Measurements from ENCODE around the gene COL13A1. TPM values are rescaled to one million over a fixed set of nuclear protein-coding genes. Genes with fewer than 3 reads are reported as not detected.

COL13A1 gene
- total RNA-seq, 2 donors from 2014 or later = not detected

- Mint-ChIP-seq H3K9me3 (no peaks in the 10 kb centered on the region), H3K27ac (no peak overlapping the region), H3K36me3 (no peaks in the 10 kb centered on the region)
- DNase-seq (ENCODE audit: low spot score in 2 of 2) (peak in 1 of 2 donors; percentile 20), ATAC-seq (no peak)
Measured at GRCh38 chr10:69952069-69952800, 150.5 kb downstream of the COL13A1 start.

DNA sequence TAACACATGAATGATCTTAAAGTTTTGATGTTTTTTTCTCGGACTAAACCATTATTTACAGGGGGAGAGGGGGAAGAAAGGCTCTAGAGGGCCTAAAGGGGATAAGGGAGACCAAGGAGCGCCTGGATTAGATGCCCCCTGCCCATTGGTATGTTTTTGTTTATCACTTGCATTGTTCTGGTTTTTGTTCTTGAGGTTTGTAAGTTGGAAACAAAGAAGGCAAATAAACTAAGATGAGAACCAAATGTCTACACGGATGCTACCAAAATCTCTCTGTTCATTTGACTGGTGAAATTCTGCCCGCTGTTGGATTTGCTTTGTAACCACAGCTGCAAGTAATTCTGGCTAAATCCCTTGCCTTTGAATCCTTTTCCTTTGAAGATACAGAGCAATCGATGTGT lies 151.1 kb downstream of the COL13A1 start:
- H3K9me3 Mint-ChIP-seq = no peaks in the 10 kb centered on the region
- H3K36me3 Mint-ChIP-seq = no peaks in the 10 kb centered on the region
- DNase-seq (ENCODE audit: low spot score in 2 of 2) = no peak
- ATAC-seq = no peak
- no peak overlapping the region for H3K27ac Mint-ChIP-seq

- Mint-ChIP-seq H3K27ac (no peak overlapping the region), H3K9me3 (no peaks in the 10 kb centered on the region), H3K36me3 (no peaks in the 10 kb centered on the region)
- ATAC-seq (no peak), DNase-seq (ENCODE audit: low spot score in 2 of 2) (peak in 1 of 2 donors; percentile 42)
Measured at GRCh38 chr10:69953851-69954250, 152.1 kb downstream of the COL13A1 start.

DNA sequence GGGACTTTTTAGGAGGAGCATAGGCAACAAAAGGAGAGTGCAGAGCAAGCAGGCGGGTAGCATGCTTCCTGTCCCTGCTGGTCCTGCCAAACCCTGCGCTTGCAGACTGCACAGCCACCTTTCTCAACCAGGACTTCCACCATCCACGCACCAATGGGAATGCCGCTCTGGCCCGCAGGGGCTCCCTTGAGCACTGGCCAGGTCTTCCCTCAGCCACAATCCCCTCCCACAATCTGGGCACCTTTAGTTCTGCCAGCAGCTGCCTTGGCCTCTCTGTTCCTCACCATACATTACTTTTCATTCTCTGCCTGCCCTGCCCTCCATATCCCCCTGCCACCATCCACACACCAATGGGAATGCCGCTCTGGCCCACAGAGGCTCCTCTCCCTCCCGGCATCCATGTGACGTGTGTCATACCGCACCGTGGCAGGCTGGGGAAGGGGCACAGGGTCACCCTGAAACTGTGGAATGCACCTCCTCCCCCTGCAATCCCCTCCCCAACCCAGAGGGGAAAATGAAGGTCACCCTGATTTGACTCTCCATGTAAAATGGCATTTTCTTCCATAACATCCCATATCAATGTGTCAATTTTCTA lies 153.6 kb downstream of the COL13A1 start:
- Mint-ChIP-seq H3K9me3 (no peaks in the 10 kb centered on the region), H3K36me3 (no peaks in the 10 kb centered on the region), H3K27ac (no peak overlapping the region)
- peak in 1 of 2 donors; percentile 35 for DNase-seq (ENCODE audit: low spot score in 2 of 2)
- ATAC-seq = no peak

DNA sequence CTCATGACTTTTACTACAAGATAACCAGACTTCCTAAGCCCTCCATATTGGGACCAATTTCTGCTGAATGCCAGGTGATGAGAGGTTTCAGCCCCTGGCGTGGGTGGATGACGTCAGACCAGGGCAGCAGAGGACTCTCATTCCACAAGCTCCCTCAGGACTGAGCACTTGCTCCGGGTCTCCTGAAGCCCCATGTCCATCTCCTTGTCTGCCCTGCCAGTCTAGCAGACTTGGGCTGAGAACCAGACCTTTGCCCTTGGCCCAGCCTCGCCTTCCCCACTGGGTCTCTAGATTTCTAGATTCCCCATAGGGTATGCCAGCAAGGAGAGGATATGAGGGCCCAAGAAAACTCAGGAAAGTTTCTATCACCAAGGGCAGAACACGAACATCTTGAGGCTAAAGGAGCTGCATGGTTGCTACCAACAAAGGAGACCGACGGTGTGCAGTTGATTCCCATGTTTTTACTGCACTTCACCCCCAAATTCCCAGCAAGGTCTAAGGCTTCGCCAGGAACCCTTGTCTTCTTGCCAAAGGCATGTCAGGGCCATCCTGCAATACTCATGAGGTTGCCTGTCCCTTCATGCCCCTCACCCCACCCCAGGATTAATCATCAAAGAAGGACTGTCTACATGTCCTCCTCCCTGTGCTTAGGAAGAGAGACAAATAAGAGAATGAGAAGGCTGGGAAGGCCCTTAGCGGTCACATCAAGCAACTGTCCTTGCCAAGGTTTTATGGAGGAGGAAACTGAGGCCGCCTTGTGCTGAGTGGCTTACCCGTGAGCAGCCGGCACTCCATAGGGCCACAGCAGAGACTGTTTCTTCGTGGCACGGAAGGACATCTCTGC lies 154.4 kb downstream of the COL13A1 start:
- Mint-ChIP-seq H3K36me3 (no peaks in the 10 kb centered on the region), H3K27ac (peak overlapping the region in 1 of 2 donors; percentile 39), H3K9me3 (no peaks in the 10 kb centered on the region)
- ATAC-seq = no peak
- DNase-seq (ENCODE audit: low spot score in 2 of 2) = peak in 1 of 2 donors; percentile 33

DNA sequence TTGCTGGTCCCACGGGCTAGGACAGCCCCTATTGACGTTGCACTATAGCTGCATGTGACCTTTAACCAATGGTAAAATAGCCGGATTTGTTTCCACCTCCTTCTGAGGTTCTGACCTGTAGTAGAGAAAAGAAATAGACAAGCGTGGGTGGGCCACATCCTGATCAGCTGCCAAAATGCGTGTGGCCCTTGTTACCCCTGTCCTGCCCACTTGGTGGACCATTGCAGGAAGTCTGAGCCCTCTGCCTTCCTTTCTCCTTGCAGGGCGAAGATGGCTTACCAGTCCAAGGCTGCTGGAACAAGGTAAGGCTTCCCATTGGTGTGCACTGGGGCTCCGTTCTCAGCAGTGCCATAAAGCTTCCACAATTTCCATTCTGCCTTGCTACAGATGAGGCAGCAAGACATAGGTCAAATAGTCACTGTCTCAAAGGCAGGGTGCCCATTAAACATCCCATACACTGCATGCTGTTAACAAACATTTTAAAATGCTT lies 155.1 kb downstream of the COL13A1 start:
- DNase-seq (ENCODE audit: low spot score in 2 of 2) (no peak), ATAC-seq (no peak)
- Mint-ChIP-seq H3K36me3 (no peaks in the 10 kb centered on the region), H3K9me3 (no peaks in the 10 kb centered on the region), H3K27ac (no peak overlapping the region)

- H3K36me3 Mint-ChIP-seq = no peaks in the 10 kb centered on the region
- no peaks in the 10 kb centered on the region for H3K9me3 Mint-ChIP-seq
- no peak overlapping the region for H3K27ac Mint-ChIP-seq
- no peak for ATAC-seq
- DNase-seq (ENCODE audit: low spot score in 2 of 2) = no peak
Measured at GRCh38 chr10:69957241-69957885, 155.7 kb downstream of the COL13A1 start.

GRCh38 chr10:69957886-69958555 lies 156.3 kb downstream of the COL13A1 start:
- ATAC-seq (peak; percentile 68 to 72), DNase-seq (ENCODE audit: low spot score in 2 of 2) (peak in 1 of 2 donors; percentile 14)
- no peak overlapping the region for H3K27ac Mint-ChIP-seq
- no peaks in the 10 kb centered on the region for H3K9me3 Mint-ChIP-seq
- H3K36me3 Mint-ChIP-seq = no peaks in the 10 kb centered on the region

- Mint-ChIP-seq H3K9me3 (no peaks in the 10 kb centered on the region), H3K27ac (no peak overlapping the region), H3K36me3 (no peaks in the 10 kb centered on the region)
- ATAC-seq = no peak
- no peak for DNase-seq (ENCODE audit: low spot score in 2 of 2)
Measured at GRCh38 chr10:69958556-69958902, 156.8 kb downstream of the COL13A1 start.

DNA sequence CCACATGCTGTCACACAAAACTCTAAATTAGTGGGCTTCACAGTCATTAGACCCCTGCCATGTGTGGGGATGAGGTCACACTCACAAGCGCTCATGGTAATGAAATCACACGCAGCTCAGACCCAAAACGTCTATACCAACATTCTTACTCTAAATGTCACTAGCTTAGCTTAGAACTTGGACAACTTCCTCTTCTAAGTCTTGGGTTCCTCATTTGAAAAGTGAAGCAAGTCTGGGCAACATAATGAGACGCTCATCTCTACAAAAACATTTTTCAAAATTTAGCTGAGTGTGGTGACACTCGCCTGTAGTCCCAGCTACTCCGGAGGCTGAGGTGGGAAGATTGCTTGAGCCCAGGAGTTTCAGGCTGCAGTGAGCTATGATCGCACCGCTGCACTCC lies 158.2 kb downstream of the COL13A1 start:
- Mint-ChIP-seq H3K9me3 (no peaks in the 10 kb centered on the region), H3K36me3 (no peaks in the 10 kb centered on the region), H3K27ac (no peak overlapping the region)
- DNase-seq (ENCODE audit: low spot score in 2 of 2) (no peak), ATAC-seq (no peak)

DNA sequence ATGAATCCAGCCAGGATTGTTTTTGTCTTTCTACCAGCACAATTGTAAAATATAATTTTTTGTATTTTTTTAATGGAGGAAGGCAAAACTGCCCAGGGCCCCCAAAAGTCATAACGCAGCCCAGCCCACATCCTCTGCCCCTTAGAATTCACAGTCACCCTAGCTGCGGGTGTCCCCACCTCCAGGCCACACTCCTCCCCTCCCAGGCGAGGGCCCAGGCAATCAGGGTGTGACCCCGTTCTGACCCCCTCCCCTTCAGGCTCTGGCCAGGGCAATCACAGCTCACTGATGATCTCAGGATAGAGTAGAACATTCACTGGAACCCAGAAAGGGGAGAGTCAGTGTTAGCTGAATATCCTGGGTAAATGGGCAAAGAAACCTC lies 158.9 kb downstream of the COL13A1 start:
- Mint-ChIP-seq H3K9me3 (no peaks in the 10 kb centered on the region), H3K27ac (no peak overlapping the region), H3K36me3 (no peaks in the 10 kb centered on the region)
- ATAC-seq (no peak), DNase-seq (ENCODE audit: low spot score in 2 of 2) (no peak)

- no peaks in the 10 kb centered on the region for H3K36me3 Mint-ChIP-seq
- DNase-seq (ENCODE audit: low spot score in 2 of 2) (no peak), ATAC-seq (no peak)
- H3K9me3 Mint-ChIP-seq = no peaks in the 10 kb centered on the region
- no peak overlapping the region for H3K27ac Mint-ChIP-seq
Measured at GRCh38 chr10:69960988-69961880, 159.5 kb downstream of the COL13A1 start.

GRCh38 chr10:69961881-69962745 lies 160.4 kb downstream of the COL13A1 start:
- Mint-ChIP-seq H3K27ac (no peak overlapping the region), H3K36me3 (no peaks in the 10 kb centered on the region), H3K9me3 (no peaks in the 10 kb centered on the region)
- DNase-seq (ENCODE audit: low spot score in 2 of 2) = no peak
- ATAC-seq = no peak

DNA sequence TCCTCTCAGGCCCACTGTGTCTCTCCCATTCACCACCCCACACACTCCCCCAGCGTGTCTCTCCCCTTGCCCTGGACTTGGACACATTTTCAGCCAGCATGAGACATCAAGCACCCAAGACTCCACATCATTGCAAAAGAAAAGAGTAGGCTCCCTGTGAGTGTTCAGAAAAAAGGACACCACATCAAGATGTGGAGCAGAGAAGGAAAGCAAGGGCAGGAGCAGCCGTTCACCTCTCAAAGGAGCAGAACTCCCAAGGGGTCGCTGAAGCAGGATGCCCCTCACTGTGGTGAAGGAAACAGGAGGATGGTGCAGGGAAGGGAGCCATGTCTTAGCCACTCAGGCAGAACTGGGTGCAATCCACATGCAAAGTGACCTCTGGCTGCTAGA lies 161.0 kb downstream of the COL13A1 start:
- H3K27ac Mint-ChIP-seq = no peak overlapping the region
- no peaks in the 10 kb centered on the region for H3K36me3 Mint-ChIP-seq
- ATAC-seq (no peak), DNase-seq (ENCODE audit: low spot score in 2 of 2) (no peak)
- H3K9me3 Mint-ChIP-seq = no peaks in the 10 kb centered on the region
